GM12878 (cell line): ENCODE measurements around the gene MSH4. TPM values are rescaled to one million over a fixed set of nuclear protein-coding genes. Genes with fewer than 3 reads are reported as not detected.
"Not testable (repeated sequence)": the region's sequence is repeated elsewhere in the genome, so short reads cannot be mapped to it uniquely, and the experiment has no call there.

ENCODE experiments used
- ATAC-seq: fragments of 200-7000 bp; cut with Tn5 transposase; 3 replicates; pipeline ENCODE4 v1.9.1; 2020; ENCODE audit warnings: mild to moderate bottlenecking, moderate library complexity
- BruUV-seq: library from RNA; stranded (reverse); fragments of 400-500 nt; replicated peaks from 2 replicates; lab custom pipeline; 2021; lab: Mats Ljungman, UMichigan
- CTCF ChIA-PET: fragments of 300-600 bp; sonication (Branson Sonifier 250); formaldehyde crosslinking; extraction: SDS; loops from one replicate; lab custom pipeline; 2021; ENCODE audit warnings: inconsistent platforms; lab: Yijun Ruan, JAX
- POLR2A ChIA-PET: fragments of 350-600 bp; formaldehyde crosslinking; extraction: SDS; loops from one replicate; lab custom pipeline; 2021; ENCODE audit warnings: inconsistent platforms; lab: Charles Lee
- RAD21 ChIA-PET: fragments of 300-600 bp; sonication (Branson Sonifier 250); formaldehyde crosslinking; loops from one replicate; lab custom pipeline; 2023; ENCODE audit warnings: antibody characterized with exemption; ENCODE audit not compliant: unreplicated experiment; lab: Charles Lee
- SMC1A ChIA-PET: fragments of 300-600 bp; sonication (Branson Sonifier 250); formaldehyde crosslinking; loops from one replicate; lab custom pipeline; 2023; ENCODE audit not compliant: unreplicated experiment, uncharacterized antibody; lab: Charles Lee
- DNase-seq: peaks from one replicate; pipeline ENCODE4 v3.0.0-alpha.2; 2011; ENCODE audit warnings: low read depth, low spot score
- FAIRE-seq: peaks from 3 replicates; lab custom pipeline; 2011; peaks lifted over from hg19 to GRCh38; lab: Jason Lieb, UNC
- H2AFZ ChIP-seq: 2 replicates; pipeline ENCODE4 v1.6.0; 2011; ENCODE audit warnings: low read depth, low read length, control low read depth; ENCODE audit not compliant: control insufficient read depth
- H3K27ac ChIP-seq: 2 replicates; pipeline ENCODE4 v1.5.1; 2011; ENCODE audit warnings: control low read depth; ENCODE audit not compliant: control insufficient read depth, insufficient read depth
- H3K27me3 ChIP-seq, 2 experiments: replicated peaks in 1 of 2; 2 replicates each; pipeline versions ENCODE4 v1.6.0 to v1.6.1; 2011; ENCODE audit warnings: low read length in 1 of 2; ENCODE audit not compliant: control insufficient read depth in 2 of 2, insufficient read depth in 2 of 2
- H3K36me3 ChIP-seq, 2 experiments: 2 replicates each; pipeline ENCODE4 v1.5.1; 2011; ENCODE audit warnings: low read length in 1 of 2; ENCODE audit not compliant: control insufficient read depth in 2 of 2, insufficient read depth in 2 of 2
- H3K4me1 ChIP-seq: 2 replicates; pipeline ENCODE4 v1.6.1; 2011; ENCODE audit warnings: mild to moderate bottlenecking, low read length, moderate library complexity, mixed read lengths; ENCODE audit not compliant: control insufficient read depth, insufficient read depth
- H3K4me2 ChIP-seq: 2 replicates; pipeline ENCODE4 v1.6.0; 2011; ENCODE audit warnings: control low read depth; ENCODE audit not compliant: control insufficient read depth, insufficient read depth
- H3K4me3 ChIP-seq: fragments of 200-600 bp; sonication (generic); 2 replicates; pipeline ENCODE4 v1.5.1; 2016
- H3K79me2 ChIP-seq: 2 replicates; pipeline ENCODE4 v1.6.0; 2011; ENCODE audit warnings: low read length; ENCODE audit not compliant: control insufficient read depth, insufficient read depth
- H3K9ac ChIP-seq: 2 replicates; pipeline ENCODE4 v1.8.0; 2011; ENCODE audit warnings: low read length, control low read depth, mixed read lengths; ENCODE audit not compliant: control insufficient read depth, insufficient read depth
- H3K9me3 ChIP-seq: replicated peaks from 3 replicates; pipeline ENCODE4 v1.5.1; 2011; ENCODE audit warnings: mild to moderate bottlenecking, low read length; ENCODE audit not compliant: control insufficient read depth, insufficient read depth
- H4K20me1 ChIP-seq: 2 replicates; pipeline ENCODE4 v1.6.0; 2011; ENCODE audit not compliant: control insufficient read depth, insufficient read depth
- MTA3 ChIP-seq: IDR thresholded peaks from 2 replicates; pipeline ENCODE4 v1.6.1; 2012; ENCODE audit warnings: low read length, inconsistent platforms, borderline replicate concordance
- SMARCA5 ChIP-seq: fragments of 450-650 bp; IDR thresholded peaks from 2 replicates; pipeline ENCODE4 v1.6.1; 2017; ENCODE audit warnings: mild to moderate bottlenecking
- ZNF217 ChIP-seq: fragments of 450-650 bp; IDR thresholded peaks from 2 replicates; pipeline ENCODE4 v1.6.1; 2017; ENCODE audit warnings: antibody characterized with exemption, mild to moderate bottlenecking
- WGBS: methylation state at CpG from one replicate; pipeline ENCODE4 v1.1.6; 2016; ENCODE audit warnings: low lambda C conversion rate; ENCODE audit not compliant: insufficient replicate concordance, insufficient coverage; ENCODE audit errors: missing lambda C conversion rate; 5-methylcytosine and 5-hydroxymethylcytosine counted together
- in situ Hi-C: fragments of 300-500 bp; cut with MboI; formaldehyde crosslinking; loops from 9 replicates; pipeline ENCODE4 v1.14.3; 2018; ENCODE audit warnings: mixed read lengths
- intact Hi-C: fragments of 100-400 bp; cut with micrococcal nuclease; formaldehyde crosslinking; loops from one replicate; pipeline ENCODE4 v1.14.2; 2022; ENCODE audit not compliant: unreplicated experiment
- polyA plus RNA-seq, 11 experiments: library from polyadenylated mRNA; depleted of rRNA in 4 of 11; unstranded in 6 of 11; stranded (reverse) in 5 of 11; fragments of >200 nt; fragmentation: Nextera tagmentation in 4 of 11; fragmentation: Illumina TruSeq in 1 of 11; extraction: Ambion mirVana in 4 of 11; extraction: Trizol in 1 of 11; gene quantifications; 1 replicate in 1 of 11; 2 replicates in 10 of 11; pipeline versions ENCODE4 v1.2.1 to v1.2.3, GENCODE V29; 2011 to 2016; ENCODE audit warnings: inconsistent platforms in 2 of 11, missing spikeins in 2 of 11, low read depth in 1 of 11
- total RNA-seq, 4 experiments: library from RNA; depleted of rRNA in 3 of 4; stranded (reverse); fragments of >200 nt in 3 of 4; fragmentation: Illumina TruSeq in 1 of 4; extraction: Trizol in 1 of 4; gene quantifications; 2 replicates each; pipeline versions ENCODE4 v1.2.1 to v1.2.3, GENCODE V29; 2013 to 2021

MSH4 gene
- total and polyA plus RNA-seq, 10 of the 15 experiments (the other 5 are each of a cell fraction or from before 2014, with no cell fraction given) = 0.04 to 0.34 (median 0.09) TPM; not detected in 3

GRCh38 chr1:75780183-75780582 is 16.5 kb upstream of the MSH4 start:
- POLR2A ChIA-PET = not testable (repeated sequence)
- intact Hi-C loops = loop anchor here (10.0 kb wide), 1 partner anchor 205 kb away; no protein-coding TSS in a partner anchor

GRCh38 chr1:75783920-75784319 is 12.8 kb upstream of the MSH4 start:
- H3K4me2 ChIP-seq = peak overlapping the region; percentile 93
- POLR2A ChIA-PET = interaction anchor here (1.0 to 1.6 kb wide), 2 partner anchors 9 to 52 kb away, joined by 4 to 8 read pairs; no protein-coding TSS in a partner anchor
- ATAC-seq, FAIRE-seq, H3K36me3 ChIP-seq, H4K20me1 ChIP-seq, DNase-seq, in situ Hi-C loops, CTCF ChIA-PET, H3K4me1 ChIP-seq, BruUV-seq, H3K27me3 ChIP-seq, H3K9me3 ChIP-seq: not testable (repeated sequence)
- H3K27ac ChIP-seq = peak overlapping the region; percentile 98
- 68% methylated on average over 4 of the region's 4 CpGs for WGBS
- H3K79me2 ChIP-seq = peaks cover 43% of the 10 kb centered on the region
- TF ChIP-seq MTA3 = 0 out of 2 replicates have a peak, but pooled peaks have one; percentile 7
- 0 out of 2 replicates have a peak, but pooled peaks have one; percentile 32 for TF ChIP-seq ZNF217
- TF ChIP-seq SMARCA5 = peak; percentile 68; the same call in 1 of the 2 replicates
- H3K4me3 ChIP-seq = peak overlapping the region; percentile 79
- RAD21 ChIA-PET = interaction anchor here (2.3 kb wide), 1 partner anchor 56 kb away, joined by 16 read pairs; no protein-coding TSS in a partner anchor
- SMC1A ChIA-PET = interaction anchor here (2.5 to 3.2 kb wide), 2 partner anchors 55 to 57 kb away, joined by 6 to 33 read pairs; no protein-coding TSS in a partner anchor
- H2AFZ ChIP-seq = peak overlapping the region; percentile 79
- peak overlapping the region; percentile 93 for H3K9ac ChIP-seq
- intact Hi-C loops = loop anchor here (10.0 kb wide), 1 partner anchor 201 kb away; no protein-coding TSS in a partner anchor

More at GRCh38 chr1:75780183-75780582, 16.5 kb upstream of the MSH4 start:
- ATAC-seq, H3K36me3 ChIP-seq, H3K27ac ChIP-seq, H4K20me1 ChIP-seq, H3K4me2 ChIP-seq, H3K9ac ChIP-seq, H3K27me3 ChIP-seq, H2AFZ ChIP-seq, DNase-seq, H3K79me2 ChIP-seq, RAD21 ChIA-PET, H3K4me1 ChIP-seq, in situ Hi-C loops, H3K4me3 ChIP-seq, BruUV-seq, CTCF ChIA-PET, FAIRE-seq, H3K9me3 ChIP-seq: not testable (repeated sequence)
- SMC1A ChIA-PET = interaction anchor here (0.9 kb wide), 1 partner anchor 12 kb away, joined by 3 read pairs; no protein-coding TSS in a partner anchor
- 64% methylated on average over 4 of the region's 4 CpGs for WGBS
